Forelimb muscle (tissue), 1 donor: Measurements from ENCODE around the gene ZDHHC22. TPM values are rescaled to one million over a fixed set of nuclear protein-coding genes. Genes with fewer than 3 reads are reported as not detected.

ENCODE experiments used
- DNase-seq: peaks from one replicate; pipeline ENCODE4 v3.0.0-alpha.2; 2013; ENCODE audit warnings: low read depth
- polyA plus RNA-seq: library from polyadenylated mRNA; unstranded; fragments of 120-200 nt; gene quantifications from one replicate; pipeline ENCODE4 v1.2.1, GENCODE V29; 2013; ENCODE audit not compliant: insufficient read length

The ZDHHC22 gene
- polyA plus RNA-seq, 1 donor: 0.87 TPM

DNA sequence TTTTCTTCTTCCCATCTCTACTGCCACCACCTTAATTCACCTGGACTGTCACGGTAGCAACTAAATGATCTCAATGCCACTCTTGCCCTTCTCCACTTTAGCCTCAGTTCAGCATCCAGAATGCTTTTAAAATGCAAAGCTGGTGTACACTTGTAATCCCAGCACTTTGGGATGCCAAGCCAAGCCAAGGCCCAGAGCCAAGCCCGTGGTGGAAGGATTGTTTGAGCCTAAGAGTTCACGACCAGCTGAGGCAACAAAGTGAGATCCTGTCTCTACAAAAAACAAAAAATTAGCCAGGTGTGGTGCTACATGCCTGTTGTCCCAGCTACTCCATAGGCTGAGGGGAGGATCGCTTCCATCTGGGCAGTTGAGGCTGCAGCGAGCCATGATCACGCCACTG lies 37.6 kb downstream of the ZDHHC22 start:
- no peak for DNase-seq

GRCh38 chr14:77103475-77103874 lies 38.1 kb downstream of the ZDHHC22 start:
- no peak for DNase-seq

DNA sequence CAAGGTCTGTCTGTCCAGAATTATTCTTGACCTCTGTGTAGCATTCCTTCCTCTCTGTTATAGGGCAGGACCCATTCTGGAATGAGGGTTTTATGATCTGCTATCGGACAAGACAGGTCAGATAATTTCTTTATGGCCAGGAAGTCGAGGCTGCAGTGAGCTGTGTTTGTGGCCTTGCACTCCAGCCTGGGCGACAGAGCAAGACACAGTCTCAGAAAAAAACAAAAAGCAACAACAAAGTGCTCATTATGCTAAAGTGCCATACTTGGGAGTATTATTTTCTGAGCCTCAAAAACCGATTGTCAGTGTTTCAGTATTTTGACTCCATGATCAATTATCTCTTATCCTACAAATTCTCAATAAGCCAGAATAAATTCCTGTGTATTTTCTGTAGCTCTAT lies 39.4 kb downstream of the ZDHHC22 start:
- no peak for DNase-seq

DNA sequence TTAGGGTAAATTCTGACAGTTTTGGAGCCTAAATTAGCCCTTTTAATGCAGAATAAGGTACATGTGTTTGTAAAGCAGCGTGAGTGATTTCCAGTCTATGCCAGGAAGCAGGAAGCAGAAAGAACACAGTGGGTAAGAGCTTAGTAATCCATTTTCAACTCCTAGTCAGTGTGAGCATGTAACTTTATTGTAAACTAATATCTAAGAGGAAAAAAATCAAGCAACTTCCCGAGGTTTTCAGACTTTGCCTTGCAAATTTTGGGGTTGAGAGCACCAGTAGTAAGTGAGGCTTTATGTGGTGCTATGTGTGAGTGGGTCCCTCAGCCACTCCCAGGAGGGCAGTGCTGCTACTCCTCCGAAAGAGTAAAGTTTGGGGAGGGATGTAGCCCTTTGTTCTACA lies 40.6 kb downstream of the ZDHHC22 start:
- no peak for DNase-seq

DNA sequence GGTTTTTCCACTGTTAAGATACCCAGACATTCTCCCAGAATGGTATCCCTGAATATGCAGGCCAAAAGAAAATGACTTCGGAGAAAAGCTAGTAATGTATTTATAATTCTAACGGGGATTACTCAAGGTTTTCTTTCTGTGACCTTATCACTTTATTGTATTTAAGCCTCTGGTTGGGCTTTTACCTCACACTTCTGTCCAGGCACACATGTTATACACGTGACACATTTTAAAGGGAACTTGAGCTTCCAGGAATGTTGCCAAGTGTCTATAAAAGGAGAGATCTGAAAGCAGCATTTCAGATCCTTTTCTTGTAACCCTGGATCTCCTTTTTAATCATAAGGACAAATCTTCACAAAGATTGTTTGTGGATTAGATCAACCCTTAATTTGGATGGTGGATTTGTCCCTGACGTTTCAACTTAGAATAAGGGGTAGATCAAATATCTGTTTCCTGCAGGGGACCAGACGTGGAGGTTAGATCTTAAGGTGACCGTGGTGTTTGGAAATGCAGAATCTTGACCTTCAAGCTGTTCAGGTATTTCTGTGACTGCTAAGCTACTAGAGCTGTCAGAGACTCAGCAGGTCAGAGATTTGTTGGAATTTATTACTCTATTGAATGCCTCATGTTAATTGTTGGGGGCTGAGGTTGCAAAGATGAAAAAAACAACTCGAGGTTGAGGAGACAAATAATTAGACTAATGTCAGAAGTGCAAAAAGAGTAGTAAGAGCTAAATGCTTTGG lies 42.0 kb downstream of the ZDHHC22 start:
- DNase-seq: no peak

GRCh38 chr14:77098529-77099353 lies 42.9 kb downstream of the ZDHHC22 start:
- no peak for DNase-seq

- peak; percentile 96 for DNase-seq
Measured at GRCh38 chr14:77097700-77098528, 43.7 kb downstream of the ZDHHC22 start, which contains the start of gene CIPC. Gene CIPC (plus strand): TSS chr14:77098258. CDS start chr14:77105709, 7,451 bp downstream.

DNA sequence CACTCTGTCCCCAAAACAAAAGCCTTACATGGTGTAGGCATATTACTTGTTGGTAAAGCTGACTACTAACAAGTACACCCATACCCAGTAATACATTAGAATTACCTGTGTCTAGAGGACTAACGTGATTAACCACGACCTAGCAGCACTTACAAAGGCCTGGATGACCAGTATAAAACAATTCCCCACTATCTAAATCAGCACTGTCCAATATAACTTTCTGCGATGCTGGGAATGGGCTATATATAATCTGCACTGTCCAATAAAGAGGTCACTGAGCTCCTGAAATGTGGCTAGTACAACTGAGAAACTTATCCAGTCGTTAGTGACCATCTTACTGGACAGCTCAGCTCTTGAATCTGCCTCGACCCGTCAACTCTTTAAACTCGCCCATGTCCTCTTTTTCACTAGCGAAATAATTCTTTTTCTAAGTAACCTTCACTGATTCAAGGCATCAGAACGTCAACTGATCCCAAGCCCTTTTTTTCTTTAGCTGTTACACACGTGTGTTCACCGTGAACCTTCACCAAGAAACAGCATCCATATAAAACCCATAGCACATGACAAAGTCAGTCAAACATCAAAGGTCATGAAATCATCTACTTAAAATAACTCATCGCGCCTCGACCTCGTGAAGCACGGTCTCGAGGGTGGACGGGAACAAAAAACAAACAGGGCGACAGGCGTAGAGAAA lies 44.4 kb downstream of the ZDHHC22 start:
- no peak for DNase-seq

DNA sequence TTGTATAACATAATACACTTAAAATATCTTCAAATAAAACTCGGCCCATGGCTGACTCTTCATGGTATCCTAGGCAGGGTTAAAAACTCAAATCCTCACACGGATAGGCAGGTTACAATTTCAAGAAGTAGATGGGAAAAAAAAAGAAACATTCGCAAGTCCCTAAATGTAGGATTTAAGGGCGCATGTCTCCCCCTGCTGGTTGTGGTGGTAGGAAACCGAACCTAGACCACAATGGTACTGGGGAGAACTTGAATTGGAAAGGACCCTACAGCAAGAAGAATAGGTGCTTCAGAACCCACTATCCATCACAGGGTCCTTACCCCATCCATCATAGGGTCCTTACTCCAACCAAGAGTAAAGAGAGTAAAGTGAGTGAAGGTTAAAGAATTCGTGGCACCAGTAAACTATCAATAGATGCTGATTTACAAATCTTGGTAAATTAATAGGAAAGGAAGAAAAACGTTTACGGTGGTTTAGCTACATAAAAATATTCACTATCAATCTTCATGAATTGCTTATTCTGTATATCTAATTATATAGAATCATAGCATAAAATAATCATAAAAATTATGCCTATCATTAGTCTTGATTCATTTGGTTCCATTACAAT lies 46.8 kb downstream of the ZDHHC22 start:
- DNase-seq: no peak

DNA sequence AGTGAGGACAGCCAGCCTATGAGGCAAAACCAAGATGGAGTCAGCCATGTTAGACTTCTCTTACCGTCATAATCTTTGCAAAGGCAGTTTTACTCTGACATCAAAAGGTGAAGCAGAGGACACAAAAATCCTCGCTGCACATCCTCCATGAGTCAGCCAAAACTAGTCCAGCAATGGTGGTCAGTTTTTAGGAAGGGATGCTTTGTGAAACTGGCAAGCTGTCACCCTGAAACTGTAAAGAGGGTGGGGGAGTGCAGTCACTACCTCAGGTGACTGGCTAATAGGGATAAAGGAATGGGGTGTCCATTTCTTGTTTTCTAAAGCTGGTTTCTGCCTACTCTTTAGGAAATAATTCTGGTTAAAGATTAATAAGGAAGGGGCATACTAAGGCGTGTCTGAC lies 48.9 kb downstream of the ZDHHC22 start:
- DNase-seq: no peak

- no peak for DNase-seq
Measured at GRCh38 chr14:77091518-77091917, 50.1 kb downstream of the ZDHHC22 start.

DNA sequence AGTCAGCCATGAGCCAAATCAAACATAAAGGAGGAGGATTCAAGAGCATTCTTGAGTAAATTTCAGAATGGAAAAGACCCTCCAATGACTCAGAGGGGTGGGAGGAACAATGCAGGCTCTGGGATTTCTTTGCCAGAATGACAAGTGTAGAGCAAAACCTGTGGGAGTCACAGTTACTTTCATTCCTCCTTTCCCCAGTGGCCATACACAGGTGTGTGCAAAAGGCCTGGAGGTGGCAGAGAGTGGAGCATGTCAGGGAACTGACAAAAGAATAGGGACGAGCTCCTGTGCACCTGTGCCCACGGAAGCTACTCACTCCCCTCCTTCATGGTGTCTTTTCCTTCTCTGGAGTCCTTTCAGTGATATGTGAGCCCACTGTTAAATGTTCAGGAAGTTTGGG lies 52.9 kb downstream of the ZDHHC22 start:
- DNase-seq: no peak

GRCh38 chr14:77088219-77088618 lies 53.4 kb downstream of the ZDHHC22 start:
- DNase-seq: no peak

DNA sequence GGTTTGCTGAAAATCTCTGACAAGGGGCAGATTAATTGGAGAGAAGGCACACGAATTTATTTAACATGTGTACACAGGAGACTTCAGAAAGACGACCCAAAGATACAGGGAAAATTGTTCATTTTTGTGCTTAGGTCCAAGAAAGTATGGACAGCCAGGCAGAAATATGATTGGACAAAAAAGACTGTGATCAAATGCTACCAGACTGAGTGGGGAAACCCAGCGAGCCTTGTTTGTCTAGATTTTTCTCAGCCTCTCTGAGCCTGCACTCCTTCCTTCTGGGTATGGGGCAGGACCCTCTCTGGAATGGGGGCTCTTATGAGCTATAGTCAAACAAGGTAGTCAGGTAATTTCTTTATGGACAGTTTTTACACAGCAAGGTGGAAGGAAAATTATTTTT lies 54.0 kb downstream of the ZDHHC22 start:
- DNase-seq: no peak

DNA sequence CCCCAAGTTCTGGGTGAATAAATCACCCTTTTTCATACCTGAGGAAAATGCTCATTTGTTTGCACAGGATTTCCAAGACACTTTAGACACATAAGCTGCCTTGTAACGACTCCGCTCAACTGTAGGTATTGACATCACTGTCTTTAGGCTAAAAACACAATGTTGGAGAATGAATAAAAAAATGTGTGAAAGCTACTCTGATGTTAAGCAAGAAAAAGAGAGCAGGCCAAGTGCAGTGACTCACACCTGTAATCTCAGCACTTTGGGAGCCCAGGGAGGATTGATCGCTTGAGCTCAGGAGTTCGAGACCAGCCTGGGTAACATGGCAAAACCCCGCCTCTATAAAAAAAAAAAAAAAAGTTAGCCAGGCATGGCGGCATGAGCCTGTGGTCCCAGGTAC lies 54.6 kb downstream of the ZDHHC22 start:
- DNase-seq: no peak

DNA sequence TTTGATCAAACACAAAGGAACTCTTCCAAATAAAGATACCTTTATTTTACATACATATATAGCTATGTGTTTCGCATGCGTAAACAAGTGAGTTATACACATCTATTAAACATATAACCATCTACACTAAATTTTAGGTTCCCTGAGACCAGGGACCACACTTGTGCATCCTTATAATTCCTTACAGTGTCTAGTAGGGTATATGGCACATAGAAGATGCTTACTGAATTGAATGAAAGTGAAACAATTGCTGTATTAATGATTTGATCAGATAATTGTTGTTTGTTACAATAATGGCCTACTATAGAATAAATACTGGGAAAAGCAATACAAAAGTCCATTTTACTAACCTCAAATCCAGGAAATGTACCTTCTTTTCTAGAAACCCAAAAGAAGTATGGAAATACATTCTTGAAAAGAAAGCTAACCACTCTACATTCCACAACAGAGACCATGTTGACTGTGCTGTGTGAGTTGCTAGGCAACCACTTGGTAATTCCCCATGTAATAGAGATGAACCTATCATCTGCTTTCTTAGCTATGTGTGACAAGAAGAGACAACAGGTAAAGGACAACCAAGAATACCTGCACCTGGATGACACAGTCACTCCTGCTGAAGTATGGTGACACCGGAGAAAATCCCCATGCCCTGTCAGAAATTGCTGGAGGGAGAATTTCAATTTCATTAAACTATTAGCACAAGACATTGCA lies 55.4 kb downstream of the ZDHHC22 start:
- no peak for DNase-seq

DNA sequence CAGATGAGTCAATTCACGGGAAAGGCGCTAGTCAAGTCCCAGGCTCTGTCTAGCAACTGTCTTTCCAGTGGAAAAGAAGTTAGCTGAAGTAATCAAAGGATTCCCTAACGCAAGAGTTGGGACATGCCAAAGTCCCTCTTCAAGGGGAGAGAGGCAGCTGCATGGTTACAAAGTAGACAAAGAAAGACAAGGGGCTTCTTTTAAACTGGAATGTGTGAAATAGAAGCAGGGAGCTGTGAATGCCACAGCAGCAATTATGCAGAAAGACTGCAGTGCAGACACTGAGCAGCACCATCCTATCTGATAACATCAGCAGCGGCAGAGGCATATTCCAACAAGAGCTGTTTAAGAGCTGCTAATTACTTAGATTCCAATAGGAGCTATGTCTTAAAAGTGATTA lies 56.1 kb downstream of the ZDHHC22 start:
- DNase-seq: no peak

GRCh38 chr14:77084985-77085384 lies 56.6 kb downstream of the ZDHHC22 start:
- no peak for DNase-seq

- DNase-seq: no peak
Measured at GRCh38 chr14:77083082-77083481, 58.5 kb downstream of the ZDHHC22 start.

- DNase-seq: no peak
Measured at GRCh38 chr14:77082356-77082755, 59.2 kb downstream of the ZDHHC22 start.
